Measurements from ENCODE around the gene KIF19.

Gene KIF19

DNA sequence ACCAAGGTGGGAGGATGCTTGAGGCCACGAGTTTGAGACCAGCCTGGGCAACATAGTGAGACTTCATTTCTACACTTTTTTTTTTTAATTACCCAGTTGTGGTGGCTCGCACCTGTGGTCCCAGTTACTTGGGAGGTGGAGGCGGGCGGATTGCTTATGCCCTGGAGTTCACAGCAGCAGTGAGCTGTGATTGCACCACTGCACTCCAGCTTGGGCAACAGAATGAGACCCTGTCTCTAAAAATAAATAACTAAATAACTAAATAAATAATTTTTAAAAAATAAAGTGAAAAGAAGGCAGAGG, 42.7 kb upstream of the KIF19 start:
- TF ChIP-seq CTCF (IDR thresholded peaks at IDR 0.05; ENCODE audit: insufficient read depth, low read depth, low read length, missing control alignments): no peak
- no peak for DNase-seq (ENCODE audit: low read depth)
- H3K4me3 ChIP-seq (ENCODE audit: low read length): no peak overlapping the region

DNA sequence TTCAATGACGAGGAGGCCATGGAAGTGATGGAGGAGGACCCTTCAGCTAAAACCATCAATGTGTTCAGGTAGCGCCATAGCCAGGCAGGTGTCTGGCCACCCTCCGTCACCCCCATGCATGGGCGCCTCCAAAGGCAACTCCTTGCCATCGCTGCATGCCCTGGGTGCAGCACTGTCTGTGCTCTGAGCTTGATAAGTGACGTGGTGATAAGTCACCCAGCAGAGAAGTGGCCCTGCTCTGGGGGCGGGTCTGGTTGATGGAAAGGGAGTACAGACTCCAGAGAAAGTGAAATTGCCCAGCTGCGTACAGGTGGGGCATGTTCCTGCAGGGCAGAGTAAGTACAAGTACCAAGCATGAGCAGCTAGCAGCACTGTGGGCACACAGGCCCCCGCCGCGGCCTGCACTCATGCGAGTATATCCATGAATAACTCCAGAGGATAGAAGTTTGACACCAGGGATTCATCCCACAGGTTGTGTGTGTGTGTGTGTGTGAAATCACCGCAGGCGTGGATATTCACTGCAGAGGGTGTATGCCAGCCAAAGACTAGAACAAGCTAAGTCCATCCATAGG, 38.9 kb upstream of the KIF19 start:
- no peak for TF ChIP-seq CTCF (IDR thresholded peaks at IDR 0.05; ENCODE audit: insufficient read depth, low read depth, low read length, missing control alignments)
- DNase-seq (ENCODE audit: low read depth): no peak
- H3K4me3 ChIP-seq (ENCODE audit: low read length): no peak overlapping the region

DNA sequence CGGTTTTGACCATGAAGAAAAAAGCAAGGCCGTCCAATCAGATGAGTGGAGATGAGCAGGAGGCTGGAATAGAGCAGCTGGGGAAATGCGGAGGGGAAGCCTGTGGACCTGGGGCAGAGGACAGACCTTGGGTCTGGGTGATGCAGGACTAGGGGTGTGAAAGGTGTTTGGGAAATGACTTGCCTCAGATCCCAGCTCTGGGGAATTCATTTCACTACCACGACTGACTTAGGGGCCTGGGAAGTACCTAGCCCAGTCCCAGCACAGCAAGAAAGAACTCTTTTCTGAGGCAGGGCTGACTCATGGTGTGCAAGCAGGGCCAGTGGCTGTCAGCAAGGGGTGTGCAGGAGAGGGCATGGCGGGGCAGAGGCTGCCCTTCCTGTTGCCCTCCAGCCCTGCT, 37.2 kb upstream of the KIF19 start:
- DNase-seq (ENCODE audit: low read depth): peak; percentile 24
- TF ChIP-seq CTCF (IDR thresholded peaks at IDR 0.05; ENCODE audit: insufficient read depth, low read depth, low read length, missing control alignments): no peak
- no peak overlapping the region for H3K4me3 ChIP-seq (ENCODE audit: low read length)

- H3K4me3 ChIP-seq (ENCODE audit: low read length): no peak overlapping the region
- no peak for TF ChIP-seq CTCF (IDR thresholded peaks at IDR 0.05; ENCODE audit: insufficient read depth, low read depth, low read length, missing control alignments)
- no peak for DNase-seq (ENCODE audit: low read depth)
These were observed 36.3 kb upstream of the KIF19 start for GRCh38 chr17:74289688-74290087.

DNA sequence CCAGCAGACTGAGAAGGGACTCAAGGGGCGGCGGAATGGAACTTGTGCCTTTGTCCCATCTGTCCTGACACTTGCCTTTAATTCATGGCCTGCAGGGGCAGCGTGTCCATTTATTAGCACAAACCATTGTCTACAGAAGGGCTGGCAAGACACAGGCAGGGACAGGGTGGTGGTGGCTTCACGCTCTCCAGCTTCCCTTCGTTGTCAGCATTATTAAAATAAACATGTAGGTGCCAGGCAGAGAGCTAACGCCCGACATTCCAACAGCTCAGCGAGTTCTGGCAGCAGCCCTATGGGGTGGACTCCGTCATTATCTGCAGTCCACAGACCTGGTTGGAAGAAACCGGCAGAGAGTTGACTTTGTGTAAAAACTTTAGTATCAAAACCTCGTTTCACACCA, 35.7 kb upstream of the KIF19 start:
- TF ChIP-seq CTCF (IDR thresholded peaks at IDR 0.05; ENCODE audit: insufficient read depth, low read depth, low read length, missing control alignments): no peak
- DNase-seq (ENCODE audit: low read depth): peak; percentile 10

GRCh38 chr17:74292495-74292894, 33.5 kb upstream of the KIF19 start:
- TF ChIP-seq CTCF (IDR thresholded peaks at IDR 0.05; ENCODE audit: insufficient read depth, low read depth, low read length, missing control alignments): no peak
- DNase-seq (ENCODE audit: low read depth): no peak
- H3K4me3 ChIP-seq (ENCODE audit: low read length): no peak overlapping the region

More for the DNA sequence above, 35.7 kb upstream of the KIF19 start:
- H3K4me3 ChIP-seq (ENCODE audit: low read length): no peak overlapping the region

Measured in epithelial cell of esophagus (primary cell).